Activated CD4-positive, alpha-beta memory T cell treated with anti-CD3 and anti-CD28 coated beads for 36 hours (primary cell): ENCODE results near the gene NUAK1. TPM values are rescaled to one million over a fixed set of nuclear protein-coding genes. Genes with fewer than 3 reads are reported as not detected.

Experiments
- total RNA-seq, 2 experiments: library from RNA; stranded (reverse); gene quantifications; one replicate each; pipeline ENCODE4 v1.2.3, GENCODE V29; 2021

Gene NUAK1
- total RNA-seq, 2 experiments from 2014 or later = 0.05 TPM; not detected in 1

Other genes with a start within 250 kb of the NUAK1 start
- 10 to 100 TPM; 18.5 to 19.0 TPM for gene CKAP4, start 109.1 kb upstream of the NUAK1 start, total RNA-seq
- gene TCP11L2, start 163.8 kb upstream of the NUAK1 start, total RNA-seq = 10 to 100 TPM in 1 of 2 experiments, 1 to 10 TPM in 1; 8.8 to 10.3 TPM
- 1 to 10 TPM; 6.2 to 7.3 TPM for gene POLR3B, start 218.8 kb upstream of the NUAK1 start, total RNA-seq